ENCODE results near the gene CREBL2. TPM values are rescaled to one million over a fixed set of nuclear protein-coding genes. Genes with fewer than 3 reads are reported as not detected.

CREBL2 gene
- total RNA-seq, 1 experiment from 2014 or later: 20.4 TPM

DNA sequence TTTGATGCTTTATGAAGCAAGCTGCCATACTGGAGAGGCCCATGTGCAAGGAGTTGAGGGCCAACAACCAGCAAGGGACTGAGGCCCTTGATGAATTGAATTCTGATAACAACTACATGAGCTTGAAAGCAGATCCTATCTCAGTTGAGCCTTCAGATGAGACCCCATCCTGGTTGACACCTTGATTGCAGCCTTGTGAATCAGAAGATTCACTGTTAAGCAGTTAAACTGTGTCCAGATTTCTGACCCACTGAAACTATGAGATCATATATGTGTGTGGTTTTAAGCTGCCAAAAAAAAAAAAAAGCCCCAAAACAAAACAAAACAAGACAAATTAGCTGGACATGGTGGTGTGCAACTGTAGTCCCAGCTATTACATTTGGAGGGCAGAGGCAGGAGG is 42.2 kb downstream of the CREBL2 start:
- H3K27me3 Mint-ChIP-seq (ENCODE audit: unreplicated experiment): no peaks in the 10 kb centered on the region
- intact Hi-C loops (cut with micrococcal nuclease; ENCODE audit: unreplicated experiment): no loop called here
- no peak overlapping the region for H3K27ac Mint-ChIP-seq (ENCODE audit: unreplicated experiment)
- CTCF ChIA-PET: no interaction called here
- no peak for DNase-seq
- H3K36me3 Mint-ChIP-seq (ENCODE audit: insufficient read depth, unreplicated experiment): no peaks in the 10 kb centered on the region
- H3K4me3 Mint-ChIP-seq (ENCODE audit: low read depth, unreplicated experiment): no peak overlapping the region
- no TSS peak for BruUV-seq (replicated peaks)
- H3K9me3 Mint-ChIP-seq (ENCODE audit: low read depth, unreplicated experiment): peaks cover 8% of the 10 kb centered on the region
- TF ChIP-seq, protein P1, sequence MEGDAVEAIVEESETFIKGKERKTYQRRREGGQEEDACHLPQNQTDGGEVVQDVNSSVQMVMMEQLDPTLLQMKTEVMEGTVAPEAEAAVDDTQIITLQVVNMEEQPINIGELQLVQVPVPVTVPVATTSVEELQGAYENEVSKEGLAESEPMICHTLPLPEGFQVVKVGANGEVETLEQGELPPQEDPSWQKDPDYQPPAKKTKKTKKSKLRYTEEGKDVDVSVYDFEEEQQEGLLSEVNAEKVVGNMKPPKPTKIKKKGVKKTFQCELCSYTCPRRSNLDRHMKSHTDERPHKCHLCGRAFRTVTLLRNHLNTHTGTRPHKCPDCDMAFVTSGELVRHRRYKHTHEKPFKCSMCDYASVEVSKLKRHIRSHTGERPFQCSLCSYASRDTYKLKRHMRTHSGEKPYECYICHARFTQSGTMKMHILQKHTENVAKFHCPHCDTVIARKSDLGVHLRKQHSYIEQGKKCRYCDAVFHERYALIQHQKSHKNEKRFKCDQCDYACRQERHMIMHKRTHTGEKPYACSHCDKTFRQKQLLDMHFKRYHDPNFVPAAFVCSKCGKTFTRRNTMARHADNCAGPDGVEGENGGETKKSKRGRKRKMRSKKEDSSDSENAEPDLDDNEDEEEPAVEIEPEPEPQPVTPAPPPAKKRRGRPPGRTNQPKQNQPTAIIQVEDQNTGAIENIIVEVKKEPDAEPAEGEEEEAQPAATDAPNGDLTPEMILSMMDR (IDR thresholded peaks at IDR 0.05; ENCODE audit: unreplicated experiment): no peak
- no peaks in the 10 kb centered on the region for H3K4me1 Mint-ChIP-seq (ENCODE audit: low read depth, unreplicated experiment)

DNA sequence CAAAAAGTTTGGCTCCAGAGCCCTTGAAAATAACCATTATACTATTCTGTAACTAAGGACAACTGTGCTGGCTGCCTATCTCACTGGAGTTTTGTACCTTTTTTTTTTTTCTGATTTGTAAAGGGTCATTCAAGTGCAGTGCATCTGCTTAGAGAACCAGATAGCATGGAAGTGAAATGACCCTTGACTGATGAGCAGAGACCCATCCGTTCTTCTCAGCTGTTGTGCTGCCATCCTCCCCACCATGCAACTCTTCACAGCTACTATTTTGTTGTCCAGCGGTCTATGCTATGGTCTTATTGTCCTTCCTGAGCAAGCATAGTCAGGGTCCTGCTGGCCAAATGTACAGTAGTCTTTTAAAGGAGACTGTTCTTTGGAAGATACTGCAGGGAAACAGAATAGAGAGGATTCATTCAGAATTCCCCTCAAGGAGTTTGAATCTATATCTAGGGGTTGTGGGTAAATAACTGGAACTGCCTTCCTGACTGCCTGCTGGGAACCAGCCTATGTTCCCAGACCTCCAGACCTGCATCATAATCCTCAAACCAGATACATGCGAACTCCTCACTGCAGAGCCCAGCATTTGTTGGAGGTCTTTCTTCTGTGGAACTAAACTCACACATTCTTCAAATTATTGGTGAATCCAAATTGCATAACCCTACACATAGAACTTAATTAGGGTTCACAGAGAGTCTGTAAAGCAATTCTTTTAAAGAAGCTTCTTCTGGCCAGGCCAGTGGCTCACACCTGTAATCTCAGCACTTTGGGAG is 43.2 kb downstream of the CREBL2 start:
- Mint-ChIP-seq H3K9me3 (ENCODE audit: low read depth, unreplicated experiment) (peaks cover 3% of the 10 kb centered on the region), H3K36me3 (ENCODE audit: insufficient read depth, unreplicated experiment) (no peaks in the 10 kb centered on the region), H3K4me1 (ENCODE audit: low read depth, unreplicated experiment) (no peaks in the 10 kb centered on the region), H3K27ac (ENCODE audit: unreplicated experiment) (no peak overlapping the region), H3K27me3 (ENCODE audit: unreplicated experiment) (no peaks in the 10 kb centered on the region), H3K4me3 (ENCODE audit: low read depth, unreplicated experiment) (no peak overlapping the region)
- CTCF ChIA-PET: no interaction called here
- DNase-seq: no peak
- TF ChIP-seq, protein P1 (IDR thresholded peaks at IDR 0.05; ENCODE audit: unreplicated experiment): no peak
- no TSS peak for BruUV-seq (replicated peaks)
- intact Hi-C loops (cut with micrococcal nuclease; ENCODE audit: unreplicated experiment): loop anchor here (5.0 kb wide), 2 partner anchors 47 to 93 kb away; partner anchors contain the start of gene DUSP16

DNA sequence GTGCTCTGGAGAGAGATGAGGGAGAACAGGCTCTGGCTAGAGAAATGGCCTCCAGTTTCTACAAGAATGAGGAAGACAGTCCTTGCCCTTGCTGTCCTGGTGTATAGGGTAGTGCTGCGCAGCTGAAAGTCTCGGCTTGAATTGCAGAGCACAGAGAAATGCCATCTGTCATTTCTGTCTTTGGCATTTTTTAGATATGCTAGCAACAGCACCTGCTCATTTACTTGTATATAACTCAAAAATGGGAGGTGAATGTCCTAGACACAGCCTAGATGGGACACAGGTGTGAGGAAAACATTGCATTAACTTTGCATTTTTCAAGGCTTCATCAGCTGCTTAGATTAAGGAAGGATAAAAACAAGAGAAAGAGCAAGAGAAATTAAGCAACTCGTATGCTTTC is 48.5 kb downstream of the CREBL2 start:
- no peak overlapping the region for H3K4me3 Mint-ChIP-seq (ENCODE audit: low read depth, unreplicated experiment)
- CTCF ChIA-PET: no interaction called here
- intact Hi-C loops (cut with micrococcal nuclease; ENCODE audit: unreplicated experiment): no loop called here
- no TSS peak for BruUV-seq (replicated peaks)
- H3K4me1 Mint-ChIP-seq (ENCODE audit: low read depth, unreplicated experiment): no peaks in the 10 kb centered on the region
- no peaks in the 10 kb centered on the region for H3K9me3 Mint-ChIP-seq (ENCODE audit: low read depth, unreplicated experiment)
- H3K36me3 Mint-ChIP-seq (ENCODE audit: insufficient read depth, unreplicated experiment): no peaks in the 10 kb centered on the region
- H3K27ac Mint-ChIP-seq (ENCODE audit: unreplicated experiment): no peak overlapping the region
- no peak for DNase-seq
- TF ChIP-seq, protein P1 (IDR thresholded peaks at IDR 0.05; ENCODE audit: unreplicated experiment): no peak
- no peaks in the 10 kb centered on the region for H3K27me3 Mint-ChIP-seq (ENCODE audit: unreplicated experiment)

DNA sequence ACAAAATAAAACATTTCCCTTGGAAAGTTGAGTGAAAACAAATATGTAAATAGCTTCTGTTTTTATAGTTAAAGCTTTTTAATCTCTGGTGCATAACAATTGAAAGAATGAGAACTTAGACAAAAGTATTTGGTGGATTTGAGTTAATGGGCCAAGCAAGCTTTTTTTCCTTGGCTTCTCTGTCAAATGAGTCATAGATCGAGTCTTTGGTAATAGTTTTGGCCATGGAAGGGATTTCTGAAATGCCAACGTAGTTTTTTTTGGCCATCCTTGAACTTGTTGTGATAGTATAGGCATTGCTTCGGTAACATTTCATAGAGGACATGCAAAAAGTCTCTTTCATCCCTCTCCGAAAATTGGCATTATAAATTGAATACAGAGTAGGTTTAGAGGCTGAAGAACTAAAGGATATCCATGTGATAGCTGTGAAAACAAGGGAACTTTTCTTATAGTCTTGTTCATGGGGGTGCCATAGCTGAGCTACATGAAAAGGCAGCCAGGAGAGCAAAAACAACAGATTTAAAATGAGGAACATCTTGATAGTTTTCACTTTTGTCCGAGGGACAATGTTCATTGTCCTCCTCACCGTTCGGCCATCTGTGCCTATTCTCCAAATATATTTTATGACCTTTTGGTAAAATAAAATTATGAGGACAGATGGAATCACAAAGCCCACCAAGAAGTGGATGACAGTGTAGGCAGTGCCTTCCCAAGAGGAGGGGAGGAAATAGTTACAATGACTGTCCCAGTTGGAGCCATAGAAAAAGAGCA is 49.6 kb downstream of the CREBL2 start:
- no peak for DNase-seq
- no peak overlapping the region for H3K4me3 Mint-ChIP-seq (ENCODE audit: low read depth, unreplicated experiment)
- H3K36me3 Mint-ChIP-seq (ENCODE audit: insufficient read depth, unreplicated experiment): no peaks in the 10 kb centered on the region
- H3K27ac Mint-ChIP-seq (ENCODE audit: unreplicated experiment): no peak overlapping the region
- TF ChIP-seq, protein P1 (IDR thresholded peaks at IDR 0.05; ENCODE audit: unreplicated experiment): no peak
- CTCF ChIA-PET: interaction anchor here (0.5 to 0.6 kb wide), 2 partner anchors 276 to 285 kb away, joined by 4 read pairs; no protein-coding TSS in a partner anchor
- intact Hi-C loops (cut with micrococcal nuclease; ENCODE audit: unreplicated experiment): no loop called here
- H3K9me3 Mint-ChIP-seq (ENCODE audit: low read depth, unreplicated experiment): no peaks in the 10 kb centered on the region
- no TSS peak for BruUV-seq (replicated peaks)
- H3K27me3 Mint-ChIP-seq (ENCODE audit: unreplicated experiment): no peaks in the 10 kb centered on the region
- H3K4me1 Mint-ChIP-seq (ENCODE audit: low read depth, unreplicated experiment): no peaks in the 10 kb centered on the region
